Cardiac fibroblast (primary cell): ENCODE measurements around the gene ELF1.

Source experiments
- DNase-seq, 2 donors: peaks; one replicate each; pipeline versions ENCODE4 v3.0.0 to v3.0.0-alpha.2; 2010; ENCODE audit warnings: low read depth in 2 of 2
- H3K4me3 ChIP-seq, 2 donors: replicated peaks in 1 of 2; 1 replicate in 1 of 2; 2 replicates in 1 of 2; pipeline ENCODE4 v1.5.1; 2011; ENCODE audit warnings: low read depth in 2 of 2, low read length in 2 of 2, mild to moderate bottlenecking in 2 of 2, moderate library complexity in 1 of 2
- TF ChIP-seq, protein P1 (sequence below): IDR thresholded peaks from one replicate; pipeline ENCODE4 v1.5.1; 2011; ENCODE audit warnings: low read depth, mild to moderate bottlenecking, low read length, inconsistent platforms

ELF1 gene

DNA sequence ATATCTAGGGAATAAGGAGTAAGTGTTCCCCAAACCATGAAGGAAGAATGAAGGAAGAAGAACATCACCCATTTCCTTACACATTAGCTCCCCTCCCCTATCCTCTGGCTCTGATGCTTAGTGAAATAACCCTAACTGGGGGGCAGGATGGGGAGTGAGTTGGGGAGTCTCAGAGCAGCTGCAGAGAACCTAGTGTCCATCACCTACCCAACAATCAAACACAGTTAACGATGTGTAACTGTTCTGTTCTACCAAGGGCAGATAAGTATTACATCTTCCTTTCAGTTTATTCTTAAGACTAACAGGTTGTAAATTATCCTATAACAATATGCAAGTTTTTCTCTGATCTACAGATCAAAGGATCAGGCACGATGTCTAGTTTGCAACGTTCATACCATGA is 12.8 kb downstream of the ELF1 start:
- no peak for DNase-seq
- TF ChIP-seq, protein P1, sequence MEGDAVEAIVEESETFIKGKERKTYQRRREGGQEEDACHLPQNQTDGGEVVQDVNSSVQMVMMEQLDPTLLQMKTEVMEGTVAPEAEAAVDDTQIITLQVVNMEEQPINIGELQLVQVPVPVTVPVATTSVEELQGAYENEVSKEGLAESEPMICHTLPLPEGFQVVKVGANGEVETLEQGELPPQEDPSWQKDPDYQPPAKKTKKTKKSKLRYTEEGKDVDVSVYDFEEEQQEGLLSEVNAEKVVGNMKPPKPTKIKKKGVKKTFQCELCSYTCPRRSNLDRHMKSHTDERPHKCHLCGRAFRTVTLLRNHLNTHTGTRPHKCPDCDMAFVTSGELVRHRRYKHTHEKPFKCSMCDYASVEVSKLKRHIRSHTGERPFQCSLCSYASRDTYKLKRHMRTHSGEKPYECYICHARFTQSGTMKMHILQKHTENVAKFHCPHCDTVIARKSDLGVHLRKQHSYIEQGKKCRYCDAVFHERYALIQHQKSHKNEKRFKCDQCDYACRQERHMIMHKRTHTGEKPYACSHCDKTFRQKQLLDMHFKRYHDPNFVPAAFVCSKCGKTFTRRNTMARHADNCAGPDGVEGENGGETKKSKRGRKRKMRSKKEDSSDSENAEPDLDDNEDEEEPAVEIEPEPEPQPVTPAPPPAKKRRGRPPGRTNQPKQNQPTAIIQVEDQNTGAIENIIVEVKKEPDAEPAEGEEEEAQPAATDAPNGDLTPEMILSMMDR = no peak
- H3K4me3 ChIP-seq = no peak overlapping the region

DNA sequence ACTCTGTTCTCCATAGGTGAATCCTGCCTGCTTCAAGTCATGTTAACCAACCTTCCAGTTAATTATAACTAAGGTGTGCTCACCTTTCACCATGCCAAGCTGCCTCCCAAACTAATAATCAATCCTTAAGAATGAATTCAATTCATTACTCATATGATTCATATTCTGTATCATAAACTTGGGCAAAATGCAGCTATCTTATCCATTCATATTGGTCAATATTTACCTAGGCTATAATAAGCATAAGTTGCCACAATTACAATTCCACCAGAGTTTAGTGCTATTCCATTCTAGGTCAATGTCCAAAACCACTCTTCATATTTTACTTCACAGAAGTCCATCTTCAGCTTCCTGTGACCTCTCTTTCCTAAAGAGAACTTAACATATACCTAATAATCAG is 13.4 kb downstream of the ELF1 start:
- TF ChIP-seq, protein P1 = no peak
- no peak for DNase-seq
- H3K4me3 ChIP-seq = no peak overlapping the region

DNA sequence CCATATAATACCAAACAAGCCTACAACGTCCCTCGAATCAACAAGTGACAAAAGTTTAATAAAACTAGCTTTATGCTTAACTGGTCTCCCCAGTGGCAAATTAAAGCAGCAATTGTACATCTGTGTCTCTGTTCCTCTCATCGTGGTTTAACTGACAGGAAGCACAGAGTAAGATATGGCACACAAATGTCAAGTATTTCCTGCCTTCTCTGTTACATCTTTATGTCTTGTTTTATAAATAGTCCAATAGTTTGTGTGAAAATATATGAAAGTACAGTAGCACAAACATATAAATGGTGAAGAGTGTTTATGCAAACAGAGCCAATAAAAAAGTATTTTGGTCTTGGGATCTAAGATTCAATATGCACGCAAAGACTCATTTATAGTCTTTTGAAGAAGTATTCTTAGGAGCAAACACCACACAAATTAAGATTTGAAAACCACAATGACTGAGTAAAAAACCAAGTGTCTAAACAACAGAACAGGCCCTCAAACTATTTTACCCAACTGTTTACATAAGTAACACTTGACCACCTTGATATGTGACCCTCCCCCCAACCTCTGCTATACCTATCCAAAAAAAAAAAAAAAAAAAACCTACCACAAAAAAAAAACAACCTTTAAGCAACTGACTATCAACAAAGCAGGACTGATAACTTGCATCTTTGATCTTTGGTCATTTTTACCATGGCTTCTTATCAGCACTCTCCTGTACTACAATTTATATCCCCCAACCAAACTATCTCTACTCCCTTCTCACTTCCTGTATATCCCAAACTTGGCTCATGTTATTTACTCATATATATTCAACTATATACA is 14.0 kb downstream of the ELF1 start:
- no peak overlapping the region for H3K4me3 ChIP-seq
- peak in 1 of 2 donors; percentile 25 for DNase-seq
- TF ChIP-seq, protein P1 = no peak

DNA sequence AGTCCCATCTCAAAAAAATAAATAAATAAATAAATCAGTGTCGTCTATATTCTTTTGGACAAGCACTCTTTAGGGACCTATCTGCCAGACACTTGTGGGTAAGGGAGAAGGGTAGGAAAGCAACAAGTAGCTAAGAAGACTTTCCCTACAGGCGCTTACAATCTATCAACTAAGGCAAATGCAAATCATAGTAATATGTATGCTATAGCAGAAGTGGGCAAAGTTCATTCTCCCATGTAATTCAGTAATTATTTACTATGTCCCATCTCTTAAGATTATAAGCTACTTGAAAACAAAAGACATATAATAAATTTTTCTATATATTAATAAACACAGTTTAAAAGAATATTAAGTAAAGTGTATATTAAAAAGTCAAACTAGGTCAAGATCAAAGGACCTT is 16.5 kb downstream of the ELF1 start:
- TF ChIP-seq, protein P1 = no peak

DNA sequence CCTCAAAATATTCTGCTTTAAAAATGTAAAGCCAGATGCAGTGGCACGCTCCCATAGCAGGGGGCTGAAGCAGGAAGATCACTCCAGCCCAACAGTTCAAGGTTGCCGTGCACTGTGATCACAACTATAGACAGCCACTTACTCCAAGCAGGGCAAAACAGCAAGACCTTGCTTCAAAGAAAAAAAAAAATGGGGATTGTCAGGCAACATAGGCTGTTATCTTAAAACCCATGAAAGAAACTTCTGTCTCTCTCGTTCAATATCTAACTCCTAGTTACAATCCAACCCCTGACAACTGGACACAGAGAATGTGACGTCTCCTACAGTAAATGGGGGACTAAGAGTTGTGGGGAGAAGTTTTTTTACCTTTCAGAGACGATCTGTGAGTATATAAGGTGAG is 17.4 kb downstream of the ELF1 start:
- TF ChIP-seq, protein P1 = no peak

More for the DNA sequence above, 16.5 kb downstream of the ELF1 start:
- DNase-seq = no peak
- H3K4me3 ChIP-seq = no peak overlapping the region

DNA sequence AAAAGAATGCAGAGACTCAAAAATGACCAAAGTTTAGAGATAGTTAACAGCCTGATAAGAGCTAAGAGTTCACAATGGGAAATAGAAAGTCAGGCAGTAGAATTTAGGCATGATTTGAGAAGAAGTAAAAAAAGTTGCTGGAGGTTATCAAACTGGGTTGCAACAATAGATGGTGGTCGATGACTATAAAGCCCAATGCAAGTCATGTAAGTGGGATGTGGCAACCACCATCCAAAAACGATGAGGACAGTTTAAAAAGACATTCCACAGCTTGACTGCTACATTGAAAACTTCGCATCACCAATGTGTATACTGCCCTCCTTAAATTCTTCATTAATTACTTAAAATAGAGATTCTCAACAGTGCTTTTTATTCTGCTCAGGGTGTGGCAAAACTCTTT is 19.7 kb downstream of the ELF1 start:
- no peak for DNase-seq
- H3K4me3 ChIP-seq = no peak overlapping the region
- TF ChIP-seq, protein P1 = no peak

More for the DNA sequence above, 17.4 kb downstream of the ELF1 start:
- H3K4me3 ChIP-seq = no peak overlapping the region
- DNase-seq = no peak
